HG03571 (cell line): ENCODE measurements around the gene ARHGEF3.
A peak's percentile ranks its signal among the peaks of the same experiment; 100 is the strongest.

Source experiments
- ATAC-seq: cut with Tn5 transposase; IDR thresholded peaks from one replicate; pipeline ENCODE4 v1.9.1; 2021; ENCODE audit not compliant: unreplicated experiment

Gene ARHGEF3, protein sequence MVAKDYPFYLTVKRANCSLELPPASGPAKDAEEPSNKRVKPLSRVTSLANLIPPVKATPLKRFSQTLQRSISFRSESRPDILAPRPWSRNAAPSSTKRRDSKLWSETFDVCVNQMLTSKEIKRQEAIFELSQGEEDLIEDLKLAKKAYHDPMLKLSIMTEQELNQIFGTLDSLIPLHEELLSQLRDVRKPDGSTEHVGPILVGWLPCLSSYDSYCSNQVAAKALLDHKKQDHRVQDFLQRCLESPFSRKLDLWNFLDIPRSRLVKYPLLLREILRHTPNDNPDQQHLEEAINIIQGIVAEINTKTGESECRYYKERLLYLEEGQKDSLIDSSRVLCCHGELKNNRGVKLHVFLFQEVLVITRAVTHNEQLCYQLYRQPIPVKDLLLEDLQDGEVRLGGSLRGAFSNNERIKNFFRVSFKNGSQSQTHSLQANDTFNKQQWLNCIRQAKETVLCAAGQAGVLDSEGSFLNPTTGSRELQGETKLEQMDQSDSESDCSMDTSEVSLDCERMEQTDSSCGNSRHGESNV

DNA sequence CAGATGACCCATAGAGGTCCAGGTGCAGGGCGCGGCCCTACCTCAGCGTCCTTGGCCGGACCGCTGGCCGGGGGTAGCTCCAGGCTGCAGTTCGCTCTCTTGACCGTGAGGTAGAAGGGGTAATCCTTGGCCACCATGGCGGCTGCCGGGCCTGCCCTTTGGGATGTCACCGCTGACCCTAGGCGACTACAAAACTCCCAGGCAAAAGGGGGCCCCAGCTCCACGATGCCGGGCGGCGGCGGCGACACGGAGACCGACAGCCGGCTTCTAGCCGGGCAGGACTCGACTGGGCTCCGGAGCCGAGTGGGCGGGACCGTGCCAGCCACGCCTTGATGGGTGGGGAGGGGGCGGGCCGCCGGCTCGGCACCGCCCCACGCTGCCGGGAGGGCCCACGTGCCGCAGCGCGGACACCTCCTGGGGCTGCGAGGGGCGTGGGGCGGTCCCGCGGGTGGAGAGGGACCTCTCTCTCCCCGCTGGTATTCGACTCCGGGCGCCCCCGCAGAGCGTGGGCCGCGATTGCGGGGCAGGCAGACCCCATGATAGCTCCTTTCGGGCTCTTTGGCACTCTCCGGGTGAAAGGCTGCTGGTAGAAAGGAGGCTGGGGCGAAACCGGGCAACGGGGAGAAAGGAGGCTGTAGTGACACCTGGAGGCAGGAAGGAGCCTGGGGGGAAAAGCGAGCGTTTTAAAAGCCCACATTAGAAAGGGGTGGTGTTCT, at the start of gene ARHGEF3:
ARHGEF3 (minus strand) TSS at position 288 of the 716 bp plus-strand sequence; CDS start at position 137, 151 bp downstream.
- peak; percentile 89 for ATAC-seq

- no peak for ATAC-seq
These were observed 47.9 kb upstream of the ARHGEF3 start for GRCh38 chr3:56849698-56850097.

GRCh38 chr3:56845505-56845904, 43.8 kb upstream of the ARHGEF3 start:
- ATAC-seq: no peak

- ATAC-seq: no peak
These were observed 42.8 kb upstream of the ARHGEF3 start for GRCh38 chr3:56844536-56844935.

DNA sequence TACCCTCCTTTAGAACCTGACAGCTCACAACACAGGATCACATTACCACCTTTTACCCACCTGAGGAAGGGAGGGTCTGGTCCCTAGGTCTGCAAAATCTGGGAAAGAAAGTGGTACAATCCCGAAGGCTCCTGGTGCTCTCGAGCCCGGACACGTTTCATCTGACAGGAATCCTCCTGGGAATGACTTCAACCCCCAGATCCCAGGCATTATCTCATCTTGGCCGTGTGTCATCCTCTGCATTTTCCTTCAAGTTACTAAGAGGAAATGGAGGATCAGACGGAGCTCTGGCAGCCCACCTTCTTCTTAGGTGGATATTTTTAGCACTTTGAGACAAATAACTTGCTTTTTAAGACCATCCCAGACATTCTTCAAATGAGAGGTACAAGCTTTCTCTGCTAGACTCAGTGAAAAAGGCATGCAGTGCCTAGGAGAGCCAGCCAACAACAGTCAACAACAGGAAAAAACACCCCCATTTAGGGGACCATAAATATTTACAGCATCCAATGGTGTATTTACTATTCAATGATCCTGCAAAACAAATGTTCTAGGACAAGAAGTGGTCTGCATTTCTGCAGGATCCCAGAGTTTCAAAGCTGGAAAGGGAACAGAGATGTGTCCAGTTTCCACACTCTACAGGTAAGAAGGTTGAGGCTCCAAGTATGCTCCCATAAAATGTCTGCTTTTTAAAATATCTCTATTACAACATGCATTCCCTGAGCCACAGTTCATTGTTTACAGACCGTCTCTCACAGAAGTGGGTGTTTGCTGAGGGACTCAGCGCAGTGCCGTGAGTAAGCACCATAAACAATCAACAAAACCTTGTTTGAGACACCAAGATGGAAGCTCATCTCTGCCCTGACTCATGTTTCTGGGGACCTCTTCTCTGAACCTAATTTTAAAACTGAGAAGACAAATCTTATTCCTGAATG, 38.3 kb upstream of the ARHGEF3 start:
- ATAC-seq: no peak

DNA sequence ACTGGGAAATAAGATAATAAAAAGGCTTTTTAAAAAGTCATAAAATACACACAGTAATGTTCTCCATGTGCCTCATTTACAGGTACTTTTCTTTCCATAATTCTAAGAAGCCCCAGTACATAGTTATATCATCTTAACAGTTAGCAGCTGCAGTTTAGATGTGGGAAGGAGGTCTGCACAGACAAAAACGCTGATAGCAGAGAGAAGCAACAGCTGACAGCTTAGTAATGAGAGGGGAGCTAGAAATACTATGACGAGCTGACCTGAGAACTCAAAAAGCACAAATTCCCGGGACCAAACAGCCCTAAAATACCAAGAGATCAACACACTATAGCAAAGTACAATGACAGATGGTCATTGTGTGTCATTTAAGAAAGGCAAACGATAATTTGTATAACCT, 36.7 kb upstream of the ARHGEF3 start:
- ATAC-seq: no peak

DNA sequence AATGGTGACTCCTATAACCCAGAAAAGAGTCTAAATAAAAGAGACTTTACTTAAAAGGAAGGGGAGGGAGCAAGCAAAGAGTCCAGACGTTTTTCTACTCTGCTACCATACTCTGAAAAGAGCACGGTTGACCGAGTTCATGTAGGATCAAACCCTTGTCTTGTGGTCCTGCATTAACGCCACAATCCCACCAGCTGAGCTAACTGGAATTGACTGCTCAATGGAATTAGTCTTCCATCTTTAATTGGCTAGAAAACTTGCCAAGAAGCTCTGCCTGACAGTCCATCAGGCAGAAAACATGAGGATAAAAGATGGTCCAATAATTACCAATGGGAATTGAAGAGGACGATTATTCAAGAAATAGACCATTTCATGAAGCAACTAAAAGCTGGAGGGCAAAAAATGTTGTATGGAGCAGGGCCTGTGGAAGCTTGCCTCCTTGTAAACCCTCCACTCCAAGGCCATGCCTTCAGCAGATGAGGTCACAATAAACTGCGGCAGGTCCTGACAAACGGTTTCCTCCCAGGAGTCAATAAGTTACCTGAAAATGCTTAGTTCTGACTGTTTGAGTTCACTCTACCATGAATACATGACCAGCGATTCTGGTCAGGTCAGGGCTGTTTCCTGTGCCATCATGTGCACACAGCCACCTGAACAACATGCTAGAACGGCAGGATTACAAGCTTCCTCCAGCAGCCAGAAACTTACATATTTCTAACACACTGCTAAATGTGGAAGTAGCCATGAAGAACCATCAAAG, 35.6 kb upstream of the ARHGEF3 start:
- ATAC-seq: peak; percentile 92

GRCh38 chr3:56836276-56837163, 34.8 kb upstream of the ARHGEF3 start:
- no peak for ATAC-seq

DNA sequence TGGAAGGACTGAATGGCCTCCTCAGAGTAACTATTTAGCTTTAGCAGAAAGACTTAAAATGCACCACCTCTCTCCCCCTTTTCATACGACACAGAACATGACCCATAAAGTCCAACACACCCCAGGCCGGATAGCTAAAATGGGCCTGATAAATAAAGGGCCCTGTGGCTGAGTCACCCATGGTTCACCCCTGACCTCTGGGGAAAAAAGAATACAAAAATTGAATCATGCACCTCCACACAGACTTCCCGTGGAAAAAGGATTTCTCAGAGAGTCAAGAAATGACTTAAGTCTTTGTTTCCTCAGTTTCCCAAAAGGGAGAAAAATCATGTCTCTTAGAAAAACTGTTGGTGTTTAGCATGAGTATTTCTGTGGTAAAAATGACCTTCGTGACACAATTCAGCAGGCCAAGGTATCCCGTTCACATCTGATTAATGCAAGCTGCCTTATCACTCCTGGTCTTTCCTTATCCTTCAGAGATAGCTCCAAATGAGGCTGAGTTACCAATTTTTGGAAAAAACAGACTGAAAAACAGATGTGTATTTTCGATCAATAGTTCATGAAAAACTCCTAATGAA, 34.0 kb upstream of the ARHGEF3 start:
- no peak for ATAC-seq

- ATAC-seq: no peak
These were observed 31.8 kb upstream of the ARHGEF3 start for GRCh38 chr3:56833536-56833935.

DNA sequence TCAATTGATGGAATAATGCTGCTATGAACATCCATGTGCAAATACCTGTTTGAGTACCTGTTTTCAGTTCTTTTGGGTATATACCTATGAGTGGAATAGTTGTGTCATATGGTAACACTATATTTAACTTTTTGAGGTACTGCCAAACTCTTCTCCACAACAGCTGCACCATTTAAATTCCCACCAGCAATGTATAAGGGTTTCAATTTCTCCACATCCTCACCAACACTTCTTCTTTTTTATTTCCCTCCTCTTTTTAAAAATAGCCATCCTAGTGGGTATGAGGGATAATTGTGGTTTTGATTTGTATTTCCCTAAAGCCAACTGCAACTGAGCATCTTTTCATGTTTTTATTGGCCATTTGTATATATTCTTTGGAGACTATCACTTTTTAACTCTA, 31.3 kb upstream of the ARHGEF3 start:
- ATAC-seq: no peak

GRCh38 chr3:56831572-56831971, 29.8 kb upstream of the ARHGEF3 start:
- ATAC-seq: no peak

GRCh38 chr3:56830884-56831283, 29.1 kb upstream of the ARHGEF3 start:
- no peak for ATAC-seq

DNA sequence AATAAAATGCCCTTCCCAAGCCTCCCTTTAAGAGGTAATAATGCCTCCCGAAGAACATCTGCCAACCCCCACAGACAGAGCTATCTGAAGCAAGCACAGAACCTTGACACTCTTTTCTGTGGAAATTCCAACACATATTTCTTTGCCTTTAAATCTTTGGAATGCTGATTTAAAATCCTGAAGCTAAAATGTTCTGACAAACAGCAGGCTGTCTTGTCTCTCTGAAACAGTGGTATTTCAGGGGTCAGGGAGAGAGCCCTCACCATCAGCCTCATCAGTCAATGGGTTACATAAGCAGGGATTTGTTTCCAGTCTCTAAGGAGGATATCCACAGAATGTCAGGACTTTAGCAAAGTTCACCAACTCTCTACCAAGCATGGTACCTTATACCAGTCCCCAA, 27.8 kb upstream of the ARHGEF3 start:
- no peak for ATAC-seq

DNA sequence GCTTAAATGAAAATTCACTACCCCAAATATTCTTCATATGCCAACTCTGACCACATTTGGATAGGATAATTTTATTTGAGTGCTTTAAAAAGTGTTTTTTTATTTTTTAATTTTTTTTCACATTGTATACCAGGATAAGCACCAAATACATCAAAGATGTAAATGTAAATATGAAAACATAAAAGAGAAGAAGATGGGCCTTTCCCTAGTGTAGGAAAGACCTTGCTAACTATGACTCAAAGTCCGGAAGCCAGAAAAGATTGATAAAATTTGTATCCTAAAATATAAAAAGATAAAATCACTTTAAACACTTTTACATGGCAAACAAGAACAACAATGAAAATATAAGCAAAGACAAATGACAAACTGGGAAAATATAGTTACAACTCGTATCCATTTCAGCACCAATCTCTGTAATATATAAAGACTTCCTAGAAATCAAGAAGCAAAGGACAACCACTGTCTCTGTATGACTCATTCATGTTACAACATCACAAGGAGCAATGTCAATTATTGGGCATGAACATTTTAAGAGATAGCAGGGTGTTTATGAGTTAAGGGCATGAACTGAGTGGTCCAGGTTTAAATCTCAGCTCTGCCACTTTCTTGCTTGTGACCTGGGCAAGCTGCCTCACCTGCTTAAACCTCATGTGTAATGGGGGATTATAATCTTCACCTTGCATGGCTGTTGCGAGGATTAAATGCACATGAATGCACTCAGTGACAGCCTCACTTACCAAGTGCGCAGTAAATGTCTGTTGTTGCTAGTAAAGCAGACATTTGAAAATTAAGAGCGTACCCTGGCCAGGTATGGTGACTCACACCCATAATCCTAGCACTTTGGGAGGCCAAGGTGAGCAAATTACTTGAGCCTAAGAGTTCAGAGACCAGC, 25.3 kb upstream of the ARHGEF3 start:
- ATAC-seq: no peak

DNA sequence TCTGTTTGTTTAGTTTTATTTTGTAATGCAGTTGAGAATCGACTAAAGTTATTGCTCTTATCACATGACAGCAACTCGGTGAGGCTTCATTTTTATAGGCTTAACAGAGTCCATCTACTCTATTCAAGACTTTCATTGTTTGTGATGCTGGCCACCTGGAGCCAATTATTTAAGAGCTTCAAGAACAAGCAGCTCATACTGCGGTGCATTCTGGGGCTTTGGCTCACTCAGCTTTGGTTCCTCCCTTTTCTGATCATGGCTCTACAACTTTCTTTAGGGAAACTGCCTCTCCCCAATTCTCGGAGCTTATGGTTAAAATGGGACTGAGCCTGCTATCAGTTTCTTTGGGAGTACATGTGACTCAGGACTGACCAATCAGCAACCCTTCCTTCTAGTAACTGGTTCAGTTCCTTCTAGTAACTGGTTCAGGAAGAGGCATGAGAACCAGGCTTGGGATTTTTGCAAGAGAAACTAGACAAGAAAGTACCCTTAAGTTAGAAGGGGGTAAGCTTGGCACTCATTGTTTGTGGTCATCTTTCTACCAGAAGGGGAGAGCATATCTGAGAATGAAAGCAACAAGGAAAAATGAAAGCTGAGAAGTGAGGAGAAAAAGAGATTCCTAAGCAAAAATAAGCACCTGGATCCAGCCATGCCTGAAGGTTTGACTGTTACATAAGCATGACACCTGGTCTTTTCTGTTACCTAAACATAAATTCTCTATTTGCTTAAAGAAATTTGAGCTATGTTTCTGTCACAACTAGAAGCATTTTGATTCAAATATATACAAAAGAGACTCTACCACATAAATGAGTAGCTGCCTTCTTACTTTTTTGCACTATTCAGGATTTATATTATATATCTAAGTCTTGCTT, 24.1 kb upstream of the ARHGEF3 start:
- no peak for ATAC-seq
